H54 (cell line): ENCODE measurements around the gene ZHX3.

Source experiments
- DNase-seq: peaks from one replicate; pipeline ENCODE4 v3.0.0; 2011; ENCODE audit warnings: low spot score, mixed read lengths; ENCODE audit not compliant: insufficient read length
- FAIRE-seq: peaks from 3 replicates; lab custom pipeline; 2011; peaks lifted over from hg19 to GRCh38; lab: Jason Lieb, UNC
- POLR2A ChIP-seq: IDR thresholded peaks from 2 replicates; pipeline ENCODE4 v1.6.1; 2011; ENCODE audit warnings: low read depth, mild to moderate bottlenecking, low read length

The ZHX3 gene

DNA sequence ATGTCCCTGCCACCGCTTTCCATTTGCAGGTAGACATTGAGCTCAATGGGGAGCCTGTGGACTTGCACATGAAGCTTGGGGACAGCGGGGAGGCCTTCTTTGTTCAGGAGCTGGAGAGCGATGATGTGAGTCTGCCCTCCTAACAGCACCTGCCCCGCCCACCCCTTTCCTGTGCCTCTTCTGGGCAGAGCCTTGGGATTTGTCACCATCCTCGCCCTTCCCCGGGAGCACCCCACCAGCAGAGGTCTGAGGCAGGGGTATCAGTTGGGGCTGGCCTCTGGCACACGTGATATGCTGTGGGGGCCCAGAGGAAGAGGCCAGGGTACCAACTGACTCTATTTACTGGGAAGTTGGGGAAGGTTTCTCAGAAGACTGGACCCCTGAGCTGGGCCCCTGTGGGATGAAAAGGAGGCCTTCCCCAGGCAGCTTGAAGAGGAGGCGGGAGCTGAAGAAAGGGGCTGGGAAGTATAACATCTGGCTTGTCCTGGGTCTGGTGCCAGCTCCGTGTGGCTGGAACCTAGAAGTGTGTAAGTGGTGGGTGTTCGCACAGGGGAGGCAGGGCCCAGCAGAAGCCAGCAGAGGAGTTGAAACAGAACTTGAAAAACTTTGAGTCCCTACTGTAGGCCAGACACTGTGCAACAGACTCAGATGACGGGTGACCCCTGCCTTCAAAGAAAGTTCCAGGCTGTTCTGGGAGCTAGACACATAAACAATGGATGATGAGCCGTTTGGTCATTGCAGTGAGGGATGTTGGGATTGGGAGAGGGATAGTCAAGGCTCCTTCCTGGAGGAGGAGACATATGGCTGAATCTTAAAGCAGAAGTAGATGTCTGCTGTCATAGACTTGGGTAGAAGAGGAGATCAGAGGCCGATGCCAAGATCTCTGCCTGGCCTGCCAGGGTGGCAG is 30.2 kb upstream of the ZHX3 start:
- no peak for TF ChIP-seq POLR2A
- DNase-seq (no peak), FAIRE-seq (no peak)

DNA sequence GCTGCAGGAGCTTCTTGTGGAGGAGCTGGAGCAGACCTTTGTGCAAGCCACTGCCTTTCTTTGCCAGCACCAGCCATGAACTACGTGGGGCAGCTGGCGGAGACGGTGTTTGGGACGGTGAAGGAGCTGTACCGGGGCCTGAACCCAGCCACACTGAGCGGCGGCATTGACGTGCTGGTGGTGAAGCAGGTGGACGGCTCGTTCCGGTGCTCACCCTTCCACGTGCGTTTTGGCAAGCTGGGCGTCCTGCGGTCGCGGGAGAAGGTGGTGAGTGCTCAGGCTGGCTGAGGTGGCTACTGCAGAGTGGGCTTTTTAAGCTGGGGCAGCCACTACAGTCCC is 28.2 kb upstream of the ZHX3 start:
- TF ChIP-seq POLR2A: no peak
- FAIRE-seq: no peak
- no peak for DNase-seq

DNA sequence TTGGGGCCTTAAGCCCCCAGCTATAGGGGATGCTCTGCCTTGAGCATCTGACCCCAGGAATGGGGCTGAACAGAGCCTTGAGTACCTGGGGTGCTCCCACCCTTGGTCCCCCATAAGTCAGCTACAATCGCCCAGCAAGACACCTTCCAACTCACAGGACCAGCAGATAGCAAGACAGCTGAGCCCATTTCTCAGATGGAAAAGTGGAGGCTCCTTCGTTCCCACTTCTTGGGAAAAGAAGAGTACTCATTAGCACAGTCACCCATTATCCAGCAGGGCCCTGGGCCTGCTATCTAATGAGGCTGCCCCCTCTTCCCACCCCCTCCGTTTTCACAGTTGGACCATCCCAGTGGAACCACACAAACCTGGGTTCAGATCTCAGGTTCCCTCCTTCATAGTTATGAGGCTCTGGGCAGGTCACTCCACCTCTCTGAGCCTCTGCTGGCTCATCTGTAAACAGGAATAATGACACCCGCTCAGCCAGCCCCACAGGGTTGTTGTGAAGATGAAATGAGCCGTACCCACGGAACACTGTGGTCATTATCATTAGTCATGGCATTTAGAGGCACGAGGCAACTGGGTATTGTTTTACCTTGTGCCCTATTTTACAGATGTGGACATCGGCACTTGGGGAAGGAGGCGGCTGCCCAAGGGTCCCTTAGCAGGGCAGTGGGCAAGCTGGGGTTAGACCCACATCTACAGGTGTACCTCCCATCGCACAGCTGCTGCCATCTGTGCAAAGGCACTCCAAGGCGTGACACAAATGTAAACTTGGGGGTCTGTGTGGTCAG is 27.6 kb upstream of the ZHX3 start:
- no peak for DNase-seq
- no peak for FAIRE-seq

DNA sequence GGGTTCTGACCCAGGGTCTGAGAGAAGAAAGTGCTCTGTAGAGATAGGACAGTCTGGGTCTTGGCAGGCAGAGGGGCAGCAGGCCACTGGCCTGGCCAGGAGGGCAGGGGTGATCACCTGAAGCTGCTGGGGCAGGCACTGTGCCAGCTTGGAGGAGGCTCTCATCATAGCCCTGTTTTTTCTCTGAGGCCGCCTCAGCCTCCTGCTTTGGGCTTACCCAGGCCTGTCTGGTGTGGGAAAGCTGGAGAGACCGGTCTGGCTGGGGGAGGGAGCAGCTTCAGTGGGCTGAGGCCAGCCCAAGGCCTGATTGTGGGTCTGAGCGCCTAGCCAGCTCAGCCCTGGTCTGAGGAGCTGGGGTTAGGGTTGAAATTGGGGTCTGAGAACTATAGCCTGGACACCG is 26.9 kb upstream of the ZHX3 start:
- DNase-seq (no peak), FAIRE-seq (no peak)
- no peak for TF ChIP-seq POLR2A

More for the DNA sequence above, 27.6 kb upstream of the ZHX3 start:
- TF ChIP-seq POLR2A: no peak

DNA sequence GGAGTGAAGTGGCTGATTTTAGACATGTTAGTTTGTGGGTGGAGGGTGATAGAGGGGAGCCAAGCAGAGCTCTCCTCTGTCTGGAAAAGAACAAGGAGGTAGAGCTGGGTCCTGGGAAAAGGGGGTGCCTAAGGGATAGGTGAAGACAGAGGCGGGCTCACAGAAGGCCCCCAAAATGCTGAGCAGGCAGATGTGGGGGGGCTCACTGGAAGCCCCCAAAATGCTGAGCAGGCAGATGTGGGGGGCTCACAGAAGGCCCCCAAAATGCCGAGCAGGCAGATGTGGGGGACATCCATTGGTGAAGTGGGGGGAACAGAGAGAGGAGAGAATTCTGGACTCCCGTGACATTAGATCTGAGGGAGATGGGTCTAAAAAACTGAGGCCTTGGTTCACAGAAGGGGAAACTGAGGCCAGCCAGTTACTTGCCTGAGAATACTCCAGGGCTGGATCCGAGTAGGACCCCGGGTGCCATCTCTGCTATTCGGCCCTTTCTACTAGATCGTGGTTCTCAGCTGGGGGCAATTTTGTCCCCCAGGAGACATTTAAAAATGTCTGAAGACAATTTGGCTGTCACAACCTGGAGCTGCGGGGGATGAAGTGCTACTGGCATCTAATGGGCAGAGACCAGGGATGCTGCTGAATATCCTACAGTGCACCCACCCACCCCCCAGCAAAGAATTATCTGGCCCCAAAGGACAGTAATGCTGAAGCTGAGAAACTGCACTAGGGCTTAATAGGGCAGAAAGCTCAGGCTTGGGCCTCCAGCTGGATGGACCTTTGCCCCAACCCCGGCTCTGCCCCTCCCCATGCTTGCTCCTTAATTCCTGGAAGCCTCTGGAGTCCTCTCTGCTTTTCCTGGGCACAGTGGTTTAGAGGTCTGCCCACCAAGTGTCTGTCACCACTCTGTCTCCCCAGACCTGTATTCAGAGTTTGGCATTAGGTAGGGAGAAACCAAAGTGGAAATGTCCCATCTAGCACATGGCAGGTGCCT is 25.2 kb upstream of the ZHX3 start:
- TF ChIP-seq POLR2A: no peak
- DNase-seq (no peak), FAIRE-seq (no peak)

DNA sequence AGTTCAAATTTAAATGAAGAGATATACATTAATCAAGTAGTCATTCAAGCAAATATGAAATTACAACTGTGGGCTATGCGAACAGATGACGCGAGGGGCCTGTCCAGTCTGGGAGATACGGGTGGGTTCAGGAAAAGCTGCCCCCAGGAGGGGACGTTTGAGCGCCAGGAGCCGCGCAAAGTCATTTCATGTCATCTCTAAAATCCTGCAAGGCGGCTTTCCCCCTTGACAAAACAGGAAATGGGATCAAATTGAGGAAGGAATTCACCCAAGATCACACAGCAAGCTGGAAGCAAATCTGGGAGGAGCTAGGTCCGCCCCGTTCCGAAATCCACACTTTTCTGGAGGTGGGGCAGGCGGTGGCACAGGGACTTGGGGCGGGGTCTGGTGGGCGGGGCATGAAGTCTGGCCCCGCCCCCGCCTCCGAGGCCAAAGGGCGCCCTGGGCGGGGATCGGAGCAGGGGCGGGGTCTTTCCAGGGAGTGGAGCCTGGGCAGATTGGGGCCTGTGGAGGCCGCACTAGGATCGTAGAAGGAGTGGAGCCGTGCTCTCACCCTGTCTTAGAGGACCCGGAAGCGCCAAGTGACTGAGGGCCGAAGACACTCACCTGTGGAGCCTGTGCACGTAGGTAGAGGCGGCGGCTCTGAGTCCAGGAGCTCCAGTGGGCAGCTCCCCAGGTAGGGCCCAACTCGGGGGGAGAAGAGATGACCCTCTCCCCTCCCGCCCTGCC is 23.0 kb upstream of the ZHX3 start, which contains the start of gene LPIN3:
Gene LPIN3, plus strand, starts transcription at position 495 of the 729 bp plus-strand sequence. CDS start 4,983 bp downstream, outside the sequence.
- FAIRE-seq: no peak
- TF ChIP-seq POLR2A: no peak

GRCh38 chr20:41339957-41340326 is 22.4 kb upstream of the ZHX3 start:
- no peak for TF ChIP-seq POLR2A
- FAIRE-seq: no peak

More for the DNA sequence above, 23.0 kb upstream of the ZHX3 start, which contains the start of gene LPIN3:
- peak; percentile 81 for DNase-seq

GRCh38 chr20:41336711-41337492 is 19.4 kb upstream of the ZHX3 start:
- no peak for FAIRE-seq
- no peak for DNase-seq
- TF ChIP-seq POLR2A: no peak

More at GRCh38 chr20:41339957-41340326, 22.4 kb upstream of the ZHX3 start:
- DNase-seq: peak; percentile 65

DNA sequence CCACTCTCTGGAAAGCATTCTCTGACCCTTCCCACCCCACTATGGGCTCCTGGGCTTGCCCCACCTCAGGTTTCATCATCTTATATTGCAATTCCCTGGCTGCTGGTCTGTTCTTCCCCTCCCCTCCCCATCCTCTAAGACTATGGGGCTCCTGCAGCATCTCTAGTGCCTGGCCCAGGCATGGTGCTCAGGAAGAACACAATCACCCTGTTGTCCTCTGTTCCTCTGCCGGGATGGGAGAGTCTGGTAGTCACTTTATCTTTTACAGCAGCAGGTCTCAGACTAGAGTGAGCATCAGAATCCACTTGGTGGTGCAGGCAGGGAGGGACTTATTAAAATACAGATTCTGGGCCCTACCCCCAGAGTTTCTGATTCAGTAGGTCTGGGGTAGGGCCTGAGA is 18.1 kb upstream of the ZHX3 start:
- no peak for TF ChIP-seq POLR2A
- no peak for FAIRE-seq
- no peak for DNase-seq

DNA sequence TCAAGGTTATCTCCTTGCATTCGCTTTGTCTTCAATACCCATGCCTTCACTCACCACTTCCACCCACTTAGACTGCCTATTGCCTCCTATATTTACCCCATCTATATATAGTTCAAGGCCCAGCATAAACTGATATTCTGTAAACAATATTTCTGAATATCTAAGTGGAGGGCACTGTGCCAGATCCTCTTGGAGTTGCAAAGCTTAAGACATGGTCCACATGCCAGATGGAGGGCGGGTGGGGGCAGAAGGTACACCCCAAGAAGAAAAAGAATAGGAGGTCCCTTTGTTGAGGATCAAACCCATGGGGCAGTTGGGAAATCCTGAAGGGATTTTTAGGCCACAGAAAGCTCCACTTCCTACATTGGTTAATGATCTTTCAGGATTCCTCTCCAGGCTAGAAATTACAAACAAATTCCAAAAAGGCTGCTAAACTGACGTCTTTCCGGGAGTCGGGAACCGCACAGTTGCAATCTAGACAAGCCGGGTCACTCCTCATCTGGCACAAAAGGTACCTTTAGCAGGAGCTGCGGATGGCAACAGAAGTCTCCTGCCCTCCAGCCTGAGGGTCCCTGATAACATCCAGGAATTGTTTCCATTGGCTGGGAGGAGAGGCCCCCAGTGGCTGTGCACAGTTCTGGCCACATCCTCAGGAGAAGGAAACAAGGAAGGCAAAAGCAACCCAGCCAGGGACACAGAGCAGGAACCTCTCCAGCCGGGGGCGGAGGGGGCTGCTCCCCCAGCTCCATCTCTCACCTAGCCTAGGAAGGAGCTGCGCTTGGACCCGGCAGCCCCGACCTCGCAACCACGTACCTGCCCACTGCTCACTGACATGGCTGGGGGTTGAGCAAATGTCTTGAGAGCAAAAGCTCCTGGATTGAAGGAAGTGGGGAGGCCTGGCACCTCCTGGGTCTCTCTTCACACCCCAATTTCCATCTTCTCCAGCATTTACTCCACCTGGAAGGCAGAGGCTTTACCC is 17.2 kb upstream of the ZHX3 start:
- TF ChIP-seq POLR2A: no peak
- FAIRE-seq (no peak), DNase-seq (no peak)

GRCh38 chr20:41334036-41334435 is 16.5 kb upstream of the ZHX3 start:
- FAIRE-seq (no peak), DNase-seq (no peak)
- TF ChIP-seq POLR2A: no peak
